Germinal center (tissue), 1 donor: ENCODE results near the gene MGAT4A.

Experiments
- DNase-seq: peaks from one replicate; pipeline ENCODE4 v3.0.0; 2012; ENCODE audit warnings: mixed read lengths, low spot score

MGAT4A gene

DNA sequence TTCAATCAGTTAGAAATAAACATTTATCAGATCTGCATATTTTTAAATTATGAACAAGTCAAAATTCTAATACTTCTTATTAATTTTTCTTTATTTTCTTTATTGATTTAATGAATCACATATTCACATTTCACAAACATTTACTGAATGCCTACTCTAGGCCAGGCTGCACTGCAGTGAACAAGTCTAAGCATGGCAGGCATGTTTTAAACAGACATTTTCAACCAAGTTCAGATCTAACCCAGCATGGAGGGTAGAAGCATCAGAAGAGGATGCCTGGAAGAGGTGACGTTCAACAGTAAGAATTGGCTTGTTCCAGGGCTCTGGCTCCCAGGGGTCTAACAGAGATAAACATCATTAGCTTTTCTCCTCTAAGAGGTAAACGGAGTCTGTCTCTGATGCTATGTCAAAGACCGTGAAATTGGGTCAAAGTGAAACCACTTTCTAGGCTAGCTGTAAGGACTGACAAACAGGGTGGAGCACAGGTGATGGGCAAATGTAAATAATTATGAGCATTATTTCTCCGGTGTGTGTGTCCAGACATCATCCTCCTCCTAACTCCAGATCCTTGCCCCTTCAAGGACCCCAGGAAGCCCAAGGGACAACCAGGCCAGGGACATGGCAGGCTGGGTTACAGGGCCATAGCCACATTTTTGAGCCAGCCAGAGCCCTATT is 72.0 kb downstream of the MGAT4A start:
- no peak for DNase-seq

GRCh38 chr2:98656800-98657199 is 74.1 kb downstream of the MGAT4A start:
- no peak for DNase-seq

GRCh38 chr2:98654699-98655495 is 76.0 kb downstream of the MGAT4A start:
- no peak for DNase-seq

GRCh38 chr2:98650998-98651397 is 79.9 kb downstream of the MGAT4A start:
- no peak for DNase-seq

GRCh38 chr2:98649992-98650375 is 80.9 kb downstream of the MGAT4A start:
- DNase-seq, result no peak

- DNase-seq, result peak; percentile 57
Measured at GRCh38 chr2:98649135-98649991, 81.6 kb downstream of the MGAT4A start.

- DNase-seq, result no peak
Measured at GRCh38 chr2:98648451-98648850, 82.5 kb downstream of the MGAT4A start.

DNA sequence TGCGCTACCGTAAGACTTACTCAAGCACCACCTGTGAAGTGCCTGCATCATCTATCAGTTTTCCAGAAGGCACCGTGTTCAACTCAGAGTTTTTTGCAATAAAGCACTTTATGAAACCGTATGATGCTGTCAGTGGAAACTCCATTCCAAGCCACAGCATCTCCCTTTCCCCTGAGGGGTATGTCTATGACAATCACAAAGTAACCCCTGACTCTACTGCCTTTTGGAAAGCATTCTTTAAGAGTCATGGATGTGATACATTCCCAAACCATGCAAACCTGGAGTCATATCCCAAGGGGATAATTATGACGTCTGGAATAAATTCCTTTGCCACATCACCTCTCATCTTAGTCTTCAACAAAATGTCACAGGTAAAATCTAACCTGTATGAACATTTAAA is 83.3 kb downstream of the MGAT4A start:
- DNase-seq, result no peak

- no peak for DNase-seq
Measured at GRCh38 chr2:98643496-98644100, 87.3 kb downstream of the MGAT4A start.

DNA sequence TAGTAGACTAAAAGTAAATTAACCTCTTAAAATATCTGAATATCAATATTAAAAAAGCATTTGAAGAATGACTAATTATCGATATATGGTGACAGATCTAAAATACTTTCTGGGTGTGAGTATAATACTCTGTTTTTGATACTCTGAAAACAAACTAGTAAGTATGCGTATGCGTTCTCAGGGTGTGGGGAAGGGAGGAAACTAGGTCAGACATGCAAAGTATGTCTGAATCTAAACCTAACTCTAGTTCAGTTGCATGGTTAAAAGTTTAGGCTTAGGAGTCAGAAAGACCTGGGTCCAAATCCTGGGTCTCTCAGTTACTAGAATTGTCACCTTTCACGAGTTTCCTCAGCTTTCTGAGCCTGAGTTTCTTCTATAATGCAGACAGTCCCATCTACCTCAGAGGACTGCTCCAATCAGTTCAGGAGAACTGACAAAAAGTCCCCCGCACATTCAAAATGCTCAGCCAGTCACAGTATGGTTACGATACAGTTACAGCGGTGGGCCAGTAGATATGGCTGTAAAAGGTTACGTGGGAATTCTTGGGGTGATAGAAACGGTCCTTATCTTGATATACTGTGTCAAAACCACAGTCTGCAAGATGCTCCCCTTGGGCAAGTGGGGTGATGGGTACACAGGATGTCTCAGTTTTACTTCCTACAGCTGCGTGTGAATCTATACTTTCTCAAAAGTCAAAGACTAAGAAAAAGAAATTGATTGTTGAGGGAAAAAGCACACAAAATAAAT is 93.4 kb downstream of the MGAT4A start:
- DNase-seq, result no peak

DNA sequence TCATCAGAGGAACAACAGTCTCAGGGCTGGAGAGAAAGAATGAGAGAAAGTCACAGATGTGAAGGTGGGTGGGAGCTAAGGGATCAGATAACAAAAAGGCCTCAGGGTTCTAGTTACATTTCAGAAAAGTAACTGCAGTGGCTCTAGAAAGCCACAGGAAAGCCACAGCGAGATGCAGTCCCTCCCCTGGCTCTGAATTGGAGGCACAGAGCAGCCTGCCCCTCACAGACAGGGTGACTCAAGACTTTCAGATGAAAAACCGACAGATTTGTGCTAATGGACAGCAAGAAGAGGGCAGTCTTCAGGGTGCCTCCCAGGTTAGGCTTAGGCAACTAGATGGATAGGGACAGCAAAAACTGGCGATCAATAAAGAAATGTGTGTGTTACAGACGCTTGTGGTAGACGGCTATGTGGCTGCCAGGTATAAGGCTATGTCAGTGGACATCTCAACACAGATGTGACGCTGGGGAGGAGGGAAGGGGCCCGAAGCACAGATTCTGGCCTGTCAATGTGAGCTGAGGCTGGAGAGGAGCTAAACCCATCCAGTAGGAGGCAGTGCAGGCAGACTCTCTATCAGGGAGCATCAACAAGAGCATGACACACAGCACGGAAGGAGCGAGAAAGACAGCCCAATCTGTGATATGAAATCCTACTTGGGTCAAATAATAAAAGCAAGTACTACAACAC is 96.4 kb downstream of the MGAT4A start:
- DNase-seq, result no peak

- DNase-seq, result no peak
Measured at GRCh38 chr2:98632351-98632750, 98.6 kb downstream of the MGAT4A start.

- no peak for DNase-seq
Measured at GRCh38 chr2:98623657-98624056, 107.3 kb downstream of the MGAT4A start.

GRCh38 chr2:98617149-98617548 is 113.8 kb downstream of the MGAT4A start:
- no peak for DNase-seq

GRCh38 chr2:98615481-98615880 is 115.5 kb downstream of the MGAT4A start:
- DNase-seq, result no peak

- no peak for DNase-seq
Measured at GRCh38 chr2:98614024-98614739, 116.8 kb downstream of the MGAT4A start.

GRCh38 chr2:98608962-98609604 is 121.8 kb downstream of the MGAT4A start:
- no peak for DNase-seq

DNA sequence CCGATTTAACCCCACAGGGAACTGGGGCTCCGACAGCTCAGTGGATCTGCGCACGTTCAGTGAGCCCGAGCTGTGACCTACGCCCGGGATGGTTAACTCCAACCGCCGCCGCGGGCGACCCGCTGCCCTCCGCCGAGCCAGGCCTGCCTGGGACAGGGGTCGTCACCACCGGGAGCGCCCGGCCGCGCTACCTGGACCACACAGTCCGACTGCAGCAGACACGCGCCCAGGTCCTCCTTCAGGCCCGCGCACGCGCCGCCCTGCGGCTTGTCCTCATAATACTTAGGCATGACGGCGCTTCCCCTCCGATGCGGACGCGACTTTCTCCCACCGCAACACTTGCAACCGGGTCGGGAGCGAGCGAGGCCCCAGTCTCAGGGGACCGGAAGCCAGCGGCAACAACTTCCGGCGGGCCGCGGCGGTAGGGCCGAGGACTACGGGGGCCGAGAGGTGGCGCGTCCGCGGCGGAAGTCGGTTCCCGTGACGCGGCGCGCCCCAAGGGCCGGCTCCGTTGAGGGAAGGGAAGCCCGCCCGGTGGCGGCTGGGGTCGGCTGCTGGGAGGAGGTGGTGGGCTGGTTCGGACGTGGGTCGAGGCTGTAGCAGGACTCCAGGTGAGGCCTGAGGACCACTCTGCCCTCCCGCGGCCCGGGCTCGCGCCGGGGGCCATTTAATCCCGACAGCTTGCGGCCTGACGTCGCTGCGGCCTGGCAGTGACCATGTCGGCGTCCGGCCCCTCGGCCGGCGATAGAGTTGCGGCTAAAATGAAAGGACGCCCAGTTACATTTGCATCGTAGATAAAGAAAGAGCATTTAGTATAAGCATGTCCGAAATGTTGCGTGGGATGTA is 122.6 kb downstream of the MGAT4A start, which contains the start of the genes COA5 and UNC50:
TSS of gene COA5 (minus strand) at position 397 of the 846 bp plus-strand sequence. CDS start at position 290, 107 bp downstream.
TSS of gene UNC50 (plus strand) at position 474 of the 846 bp plus-strand sequence. CDS start 1,171 bp downstream, outside the sequence.
- peak; percentile 93 for DNase-seq

- DNase-seq, result no peak
Measured at GRCh38 chr2:98607741-98608115, 123.2 kb downstream of the MGAT4A start.
